ENCODE results near the gene RASA3. TPM values are rescaled to one million over a fixed set of nuclear protein-coding genes. Genes with fewer than 3 reads are reported as not detected.

The RASA3 gene
- total and polyA plus RNA-seq, 2 of the 4 experiments (the other 2 are of a cell fraction) = 21.0 to 31.4 TPM

GRCh38 chr13:114162533-114162922, 30.1 kb upstream of the RASA3 start:
- Histone ChIP-seq H3K23ac (ENCODE audit: low read depth, low read length) (no peak overlapping the region), H4K20me1 (ENCODE audit: insufficient read depth, low read length) (no peaks in the 10 kb centered on the region; the same call in 1 of the 2 replicates), H3K9ac (ENCODE audit: low read depth, low read length) (no peak overlapping the region), H3K27me3 (ENCODE audit: control insufficient read depth, insufficient read depth, low read length) (peaks cover 55% of the 10 kb centered on the region), H3K27ac (ENCODE audit: insufficient read depth, low read length) (no peak overlapping the region), H4K5ac (ENCODE audit: low read depth, low read length) (no peak overlapping the region), H2AK5ac (ENCODE audit: low read depth, low read length) (no peak overlapping the region; the same call in 1 of the 2 replicates), H4K91ac (ENCODE audit: insufficient read depth, low read depth, low read length) (no peak overlapping the region), H3K4me3 (ENCODE audit: insufficient read depth, low read depth, low read length) (no peak overlapping the region), H3K4ac (ENCODE audit: low read depth, low read length) (no peak overlapping the region), H3K4me1 (ENCODE audit: control insufficient read depth, insufficient read depth, low read length) (peaks cover 2% of the 10 kb centered on the region; the same call in 1 of the 2 replicates), H3K9me3 (ENCODE audit: control insufficient read depth, insufficient read depth, low read length) (no peaks in the 10 kb centered on the region; the same call in 1 of the 2 replicates), H3K14ac (replicated peaks; ENCODE audit: low read depth, low read length) (no peak overlapping the region), H3K4me2 (ENCODE audit: low read depth, low read length) (no peak overlapping the region; the same call in 1 of the 2 replicates), H2BK15ac (ENCODE audit: low read depth, low read length) (0 out of 3 replicates have a peak overlapping the region, but pooled peaks have one; percentile 35), H2AFZ (replicated peaks; ENCODE audit: low read length, poor library complexity) (peak overlapping the region; percentile 81), H3K36me3 (ENCODE audit: control insufficient read depth, insufficient read depth, low read length) (no peaks in the 10 kb centered on the region), H3K56ac (ENCODE audit: extremely low read depth, insufficient read depth, low read length) (no peak overlapping the region), H2AK9ac (replicated peaks; ENCODE audit: low read depth, low read length, poor library complexity) (peak overlapping the region; percentile 58), H2BK20ac (ENCODE audit: low read depth, low read length) (no peak overlapping the region), H3K79me1 (ENCODE audit: low read depth in 1 of 2, low read length in 2 of 2) (no peaks in the 10 kb centered on the region), H2BK5ac (ENCODE audit: low read depth, low read length, poor library complexity, severe bottlenecking) (no peak overlapping the region), H3K9me1 (ENCODE audit: insufficient read depth, low read length) (no peaks in the 10 kb centered on the region), H2BK120ac (ENCODE audit: low read depth, low read length) (no peak overlapping the region), H4K8ac (ENCODE audit: low read depth in 2 of 2, low read length in 2 of 2) (no peak overlapping the region), H3K18ac (ENCODE audit: low read depth, low read length) (no peak overlapping the region)
- ATAC-seq (ENCODE audit: low read depth) (no peak), DNase-seq (no peak)
- intact Hi-C loops (cut with micrococcal nuclease) (no loop called here), dilution Hi-C loops (cut with HindIII; ENCODE audit: low sequenced_read_pairs, unreplicated experiment) (no loop called here), in situ Hi-C loops (cut with MboI; ENCODE audit: low sequenced_read_pairs) (no loop called here)
- TF ChIP-seq MAZ (IDR thresholded peaks at IDR 0.05; ENCODE audit: borderline replicate concordance, low read depth, low read length) = no peak
- TF ChIP-seq MXI1 (IDR thresholded peaks at IDR 0.05; ENCODE audit: borderline replicate concordance, low read depth, low read length) = no peak
- TF ChIP-seq CEBPB (IDR thresholded peaks at IDR 0.05; ENCODE audit: low read depth, low read length) = no peak
- TF ChIP-seq NFE2L2 (IDR thresholded peaks at IDR 0.05; ENCODE audit: low read depth, low read length) = no peak
- no peak for TF ChIP-seq CTCF (conservative IDR thresholded peaks at IDR 0.05; ENCODE audit: low read depth, low read length)
- no peak for TF ChIP-seq RAD21 (IDR thresholded peaks at IDR 0.05; ENCODE audit: low read length)
- TF ChIP-seq ELK1 (IDR thresholded peaks at IDR 0.05; ENCODE audit: borderline replicate concordance, low read depth, low read length) = no peak
- no peak for TF ChIP-seq BHLHE40 (IDR thresholded peaks at IDR 0.05; ENCODE audit: low read depth, low read length)
- no peak for TF ChIP-seq CHD1 (IDR thresholded peaks at IDR 0.05; ENCODE audit: low read depth, low read length)
- no peak for TF ChIP-seq RFX5 (IDR thresholded peaks at IDR 0.05; ENCODE audit: low read depth, low read length)
- no peak for TF ChIP-seq POLR2A (IDR thresholded peaks at IDR 0.05; ENCODE audit: low read depth, low read length)
- no peak for TF ChIP-seq USF2 (IDR thresholded peaks at IDR 0.05; ENCODE audit: low read depth, low read length)
- no peak for TF ChIP-seq RCOR1 (IDR thresholded peaks at IDR 0.05; ENCODE audit: insufficient replicate concordance, low read length)
- ChIA-PET CTCF (no interaction called here), POLR2A (ENCODE audit: unreplicated experiment) (no interaction called here)
- WGBS, 2 experiments (ENCODE audit: extremely low coverage in 2 of 2, insufficient read length in 1 of 2) = 88% methylated on average over 12 of the region's 16 CpGs; no CpG with 5 or more reads in 1 of the 2 experiments
- BruUV-seq (replicated peaks) = no TSS peak

All from IMR-90 (cell line).